Muscle layer of colon (tissue), 2 donors: ENCODE data around the gene PGBD4.

ENCODE experiments used
- H3K27ac ChIP-seq: one replicate; pipeline ENCODE4 v1.7.0; 2013; ENCODE audit warnings: low read depth, mild to moderate bottlenecking, low read length, moderate library complexity
- H3K27me3 ChIP-seq, 2 donors: one replicate each; pipeline ENCODE4 v1.7.0; 2013; ENCODE audit warnings: low read length in 2 of 2, mild to moderate bottlenecking in 2 of 2; ENCODE audit not compliant: insufficient read depth in 2 of 2, control insufficient read depth in 1 of 2
- H3K36me3 ChIP-seq: one replicate; pipeline ENCODE4 v1.7.0; 2013; ENCODE audit warnings: mild to moderate bottlenecking, low read length; ENCODE audit not compliant: insufficient read depth
- H3K4me1 ChIP-seq: one replicate; pipeline ENCODE4 v1.7.0; 2013; ENCODE audit warnings: mild to moderate bottlenecking, low read length; ENCODE audit not compliant: insufficient read depth
- H3K4me3 ChIP-seq, 2 donors: one replicate each; pipeline ENCODE4 v1.7.0; 2013; ENCODE audit warnings: low read length in 2 of 2, low read depth in 1 of 2, mild to moderate bottlenecking in 1 of 2, moderate library complexity in 1 of 2
- H3K9ac ChIP-seq: one replicate; pipeline ENCODE4 v1.7.0; 2013; ENCODE audit warnings: low read length
- H3K9me3 ChIP-seq: one replicate; pipeline ENCODE4 v1.7.0; 2013; ENCODE audit warnings: mild to moderate bottlenecking, low read length
- donor health status: abdominal sarcoma.
- donor health status: Adenocarcinoma of cecum.

The PGBD4 gene

DNA sequence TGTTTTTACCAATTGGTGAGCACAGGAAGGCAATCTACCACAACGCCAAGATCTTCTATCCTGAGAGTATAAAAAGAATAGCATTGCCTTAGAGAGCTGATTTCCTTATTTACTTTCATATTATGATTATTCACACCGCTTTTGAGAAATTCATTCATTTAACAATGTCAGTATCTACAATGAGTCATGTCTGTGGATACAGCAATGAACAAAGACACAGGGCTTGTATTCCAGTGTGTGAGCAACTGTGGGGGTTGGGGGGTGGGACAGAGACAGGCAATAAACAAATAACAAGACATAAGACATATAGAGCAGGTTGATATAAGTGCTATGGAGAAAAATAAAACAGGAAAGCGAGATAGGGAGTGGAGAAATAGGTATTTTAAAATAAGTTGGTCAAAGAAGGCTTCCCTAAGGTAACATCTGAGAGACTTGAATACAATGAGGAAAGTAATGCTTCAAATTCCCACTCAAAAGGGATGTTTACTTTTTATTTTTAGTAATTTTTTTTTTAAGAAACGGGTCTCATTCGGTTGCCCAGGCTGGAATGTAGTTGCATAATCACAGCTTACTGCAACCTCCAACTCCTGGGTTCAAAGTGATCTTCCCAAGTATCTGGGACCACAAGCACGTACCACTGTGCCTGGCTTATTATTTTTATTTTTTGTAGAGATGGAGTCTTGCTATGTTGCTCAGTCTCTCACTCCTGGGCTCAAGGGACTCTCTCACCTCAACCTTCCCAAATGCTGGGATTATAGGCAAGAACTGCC is 45.7 kb downstream of the PGBD4 start:
- H3K9me3 ChIP-seq: no peaks in the 10 kb centered on the region
- H3K36me3 ChIP-seq: peaks cover 24% of the 10 kb centered on the region

DNA sequence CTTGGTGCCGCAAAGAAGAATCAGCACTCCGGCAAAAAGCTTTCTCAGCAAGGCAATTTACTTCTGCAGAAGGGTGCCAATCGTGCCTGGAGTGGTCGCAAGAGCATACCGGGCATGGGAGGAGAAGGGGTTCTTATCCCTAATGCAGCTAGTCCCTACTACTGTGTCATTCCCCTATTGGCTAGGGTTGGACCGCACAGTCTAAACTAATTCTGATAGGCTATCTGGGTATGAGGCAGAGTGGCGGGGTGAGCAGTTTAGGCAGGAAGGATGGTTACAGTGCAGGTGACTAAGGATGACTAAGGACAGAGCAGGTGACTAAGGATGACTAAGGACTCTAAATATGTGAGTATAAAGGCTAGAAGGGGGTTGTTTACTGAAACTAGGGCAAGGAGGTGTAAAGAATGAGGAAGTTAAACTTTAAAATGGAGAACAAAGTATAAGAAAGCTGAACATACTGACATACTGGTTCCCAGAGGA is 52.9 kb downstream of the PGBD4 start:
- peaks cover 19% of the 10 kb centered on the region for H3K36me3 ChIP-seq
- H3K27me3 ChIP-seq: no peaks in the 10 kb centered on the region
- H3K9me3 ChIP-seq: no peaks in the 10 kb centered on the region
- no peak overlapping the region for H3K27ac ChIP-seq
- H3K4me1 ChIP-seq: no peaks in the 10 kb centered on the region
- H3K4me3 ChIP-seq: no peak overlapping the region
- no peak overlapping the region for H3K9ac ChIP-seq

More for the DNA sequence above, 45.7 kb downstream of the PGBD4 start:
- H3K9ac ChIP-seq: no peak overlapping the region
- H3K4me1 ChIP-seq: no peaks in the 10 kb centered on the region
- no peak overlapping the region for H3K27ac ChIP-seq
- no peak overlapping the region for H3K4me3 ChIP-seq
- H3K27me3 ChIP-seq: no peaks in the 10 kb centered on the region

DNA sequence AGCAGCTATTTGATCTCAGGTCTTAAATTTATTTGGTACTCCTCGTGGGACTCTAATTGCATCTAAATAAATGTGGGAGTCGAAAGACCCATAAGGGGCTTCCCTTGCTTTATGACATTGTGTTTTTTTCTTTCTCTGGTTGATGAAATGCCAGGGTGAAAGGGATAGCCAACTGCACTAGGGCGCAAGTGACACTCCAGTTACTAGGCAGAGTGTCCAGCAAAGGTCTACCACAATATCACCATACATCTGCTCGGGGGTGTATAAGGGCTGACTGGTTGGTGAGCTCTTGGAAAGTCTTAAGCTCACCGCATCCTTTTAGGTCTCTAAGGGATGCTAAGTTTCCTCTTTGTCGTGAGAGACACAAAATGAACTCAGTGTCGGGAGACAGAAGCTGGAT is 54.0 kb downstream of the PGBD4 start:
- H3K4me1 ChIP-seq: no peaks in the 10 kb centered on the region
- H3K4me3 ChIP-seq: no peak overlapping the region
- H3K27ac ChIP-seq: no peak overlapping the region
- H3K9me3 ChIP-seq: no peaks in the 10 kb centered on the region
- H3K36me3 ChIP-seq: peaks cover 12% of the 10 kb centered on the region
- H3K27me3 ChIP-seq: no peaks in the 10 kb centered on the region
- no peak overlapping the region for H3K9ac ChIP-seq
